ENCODE measurements around the gene SUGCT. TPM values are rescaled to one million over a fixed set of nuclear protein-coding genes. Genes with fewer than 3 reads are reported as not detected.

SUGCT gene
- total RNA-seq, 1 donor from 2014 or later, result 11.9 TPM

DNA sequence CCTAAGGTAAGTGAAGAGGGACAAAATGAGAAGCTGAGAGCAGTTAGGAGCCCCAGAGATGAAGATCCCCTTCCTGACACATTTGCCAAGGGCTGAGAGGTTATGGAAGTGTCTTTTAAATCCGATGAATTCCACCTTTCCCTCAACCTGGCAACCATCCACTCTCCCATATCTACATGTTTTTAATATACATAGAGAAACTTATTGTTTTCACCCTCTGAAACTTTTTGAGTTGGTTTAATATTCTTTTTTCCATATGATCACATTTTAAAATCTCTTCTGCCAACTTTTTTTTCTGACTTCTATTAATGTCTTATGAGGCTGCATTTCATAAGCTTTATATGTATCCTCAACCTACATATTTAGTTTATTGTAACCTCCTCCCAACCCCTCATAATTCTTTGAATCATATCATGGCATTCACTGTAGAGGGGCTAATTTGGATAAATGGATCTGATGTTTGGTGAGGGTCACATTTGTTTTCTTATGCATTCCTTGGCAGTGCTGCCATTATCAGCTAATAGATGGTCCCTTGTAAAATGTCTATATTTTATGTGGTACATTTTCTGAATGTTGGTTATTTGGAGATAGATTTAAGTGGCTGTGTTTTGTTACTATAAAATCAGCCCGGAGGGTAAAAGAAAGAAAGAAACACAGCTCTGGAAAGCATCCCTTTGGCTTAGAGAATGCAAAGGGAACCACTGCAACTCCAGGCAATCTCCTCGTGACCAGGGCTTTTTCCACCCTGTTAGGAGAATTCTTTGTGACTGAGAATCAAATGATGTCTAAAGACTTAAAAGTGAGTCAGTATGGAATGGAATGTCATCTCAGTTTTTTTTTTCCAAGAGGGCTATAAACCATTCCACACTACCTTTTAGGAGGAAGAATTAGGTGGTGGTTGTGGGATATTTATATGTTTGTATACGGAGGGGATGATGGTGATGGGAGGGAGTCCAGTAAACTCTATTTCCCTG is 334.4 kb downstream of the SUGCT start:
- TF ChIP-seq, protein P1, sequence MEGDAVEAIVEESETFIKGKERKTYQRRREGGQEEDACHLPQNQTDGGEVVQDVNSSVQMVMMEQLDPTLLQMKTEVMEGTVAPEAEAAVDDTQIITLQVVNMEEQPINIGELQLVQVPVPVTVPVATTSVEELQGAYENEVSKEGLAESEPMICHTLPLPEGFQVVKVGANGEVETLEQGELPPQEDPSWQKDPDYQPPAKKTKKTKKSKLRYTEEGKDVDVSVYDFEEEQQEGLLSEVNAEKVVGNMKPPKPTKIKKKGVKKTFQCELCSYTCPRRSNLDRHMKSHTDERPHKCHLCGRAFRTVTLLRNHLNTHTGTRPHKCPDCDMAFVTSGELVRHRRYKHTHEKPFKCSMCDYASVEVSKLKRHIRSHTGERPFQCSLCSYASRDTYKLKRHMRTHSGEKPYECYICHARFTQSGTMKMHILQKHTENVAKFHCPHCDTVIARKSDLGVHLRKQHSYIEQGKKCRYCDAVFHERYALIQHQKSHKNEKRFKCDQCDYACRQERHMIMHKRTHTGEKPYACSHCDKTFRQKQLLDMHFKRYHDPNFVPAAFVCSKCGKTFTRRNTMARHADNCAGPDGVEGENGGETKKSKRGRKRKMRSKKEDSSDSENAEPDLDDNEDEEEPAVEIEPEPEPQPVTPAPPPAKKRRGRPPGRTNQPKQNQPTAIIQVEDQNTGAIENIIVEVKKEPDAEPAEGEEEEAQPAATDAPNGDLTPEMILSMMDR (IDR thresholded peaks at IDR 0.05), result no peak
- H3K27me3 Mint-ChIP-seq (ENCODE audit: unreplicated experiment), result no peaks in the 10 kb centered on the region
- peak overlapping the region; percentile 14 for H3K4me3 Mint-ChIP-seq (ENCODE audit: unreplicated experiment)
- DNase-seq (ENCODE audit: extremely low spot score, unreplicated experiment), result no peak
- H3K4me1 Mint-ChIP-seq (ENCODE audit: unreplicated experiment), result peaks cover 49% of the 10 kb centered on the region
- no peaks in the 10 kb centered on the region for H3K36me3 Mint-ChIP-seq (ENCODE audit: unreplicated experiment)
- H3K9me3 Mint-ChIP-seq (ENCODE audit: unreplicated experiment), result no peaks in the 10 kb centered on the region
- H3K27ac Mint-ChIP-seq (ENCODE audit: unreplicated experiment), result peak overlapping the region; percentile 95

DNA sequence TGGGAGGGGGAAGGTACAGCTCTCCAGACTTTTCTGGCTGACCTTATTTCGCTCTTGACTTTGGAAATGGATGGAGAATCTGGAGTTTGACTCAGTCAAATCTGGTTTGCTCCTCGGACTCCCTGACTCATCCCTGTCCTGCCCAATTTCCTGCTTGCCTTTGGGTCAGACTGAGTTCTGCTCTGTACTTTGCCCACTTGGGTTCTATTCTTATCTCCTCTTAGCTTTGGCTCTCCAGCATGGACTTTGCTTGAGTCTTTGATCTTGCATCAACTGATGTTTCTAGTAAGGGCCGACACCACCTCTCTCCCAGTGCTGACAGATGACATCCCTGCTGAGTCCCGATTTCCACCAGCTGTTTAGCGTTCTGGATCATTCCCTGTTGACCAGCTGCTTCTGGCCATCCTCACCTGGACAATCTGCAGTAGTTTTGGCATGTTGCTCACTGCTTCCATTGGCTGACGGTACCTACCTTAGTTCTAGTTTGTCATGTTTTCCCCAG is 335.3 kb downstream of the SUGCT start:
- H3K4me3 Mint-ChIP-seq (ENCODE audit: unreplicated experiment), result peak overlapping the region; percentile 41
- DNase-seq (ENCODE audit: extremely low spot score, unreplicated experiment), result no peak

DNA sequence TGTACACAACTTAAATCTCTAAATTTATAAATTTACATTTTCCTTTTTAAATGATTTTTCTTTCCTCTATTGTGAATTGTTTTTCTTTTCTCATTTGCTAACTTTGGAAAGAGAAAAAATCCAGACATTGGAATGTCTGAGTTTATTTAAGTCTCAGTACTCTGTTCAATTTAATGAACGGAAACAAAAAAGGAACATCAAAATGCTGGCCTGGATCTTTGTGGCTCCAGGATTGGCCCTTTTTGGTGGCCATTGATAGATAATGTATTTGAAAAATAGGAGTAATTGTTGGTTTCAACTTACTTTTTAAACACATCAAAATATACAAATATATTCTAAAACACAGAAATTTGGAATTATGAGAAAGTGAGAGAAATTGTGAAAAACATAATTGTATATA is 336.0 kb downstream of the SUGCT start:
- Mint-ChIP-seq H3K27me3 (ENCODE audit: unreplicated experiment) (no peaks in the 10 kb centered on the region), H3K36me3 (ENCODE audit: unreplicated experiment) (no peaks in the 10 kb centered on the region), H3K9me3 (ENCODE audit: unreplicated experiment) (no peaks in the 10 kb centered on the region), H3K4me3 (ENCODE audit: unreplicated experiment) (peak overlapping the region; percentile 41), H3K27ac (ENCODE audit: unreplicated experiment) (peak overlapping the region; percentile 95), H3K4me1 (ENCODE audit: unreplicated experiment) (peaks cover 50% of the 10 kb centered on the region)
- no peak for DNase-seq (ENCODE audit: extremely low spot score, unreplicated experiment)
- TF ChIP-seq, protein P1 (IDR thresholded peaks at IDR 0.05), result no peak

More for the DNA sequence above, 335.3 kb downstream of the SUGCT start:
- TF ChIP-seq, protein P1 (IDR thresholded peaks at IDR 0.05), result no peak
- Mint-ChIP-seq H3K9me3 (ENCODE audit: unreplicated experiment) (no peaks in the 10 kb centered on the region), H3K27ac (ENCODE audit: unreplicated experiment) (peak overlapping the region; percentile 95), H3K4me1 (ENCODE audit: unreplicated experiment) (peaks cover 48% of the 10 kb centered on the region), H3K36me3 (ENCODE audit: unreplicated experiment) (no peaks in the 10 kb centered on the region), H3K27me3 (ENCODE audit: unreplicated experiment) (no peaks in the 10 kb centered on the region)

DNA sequence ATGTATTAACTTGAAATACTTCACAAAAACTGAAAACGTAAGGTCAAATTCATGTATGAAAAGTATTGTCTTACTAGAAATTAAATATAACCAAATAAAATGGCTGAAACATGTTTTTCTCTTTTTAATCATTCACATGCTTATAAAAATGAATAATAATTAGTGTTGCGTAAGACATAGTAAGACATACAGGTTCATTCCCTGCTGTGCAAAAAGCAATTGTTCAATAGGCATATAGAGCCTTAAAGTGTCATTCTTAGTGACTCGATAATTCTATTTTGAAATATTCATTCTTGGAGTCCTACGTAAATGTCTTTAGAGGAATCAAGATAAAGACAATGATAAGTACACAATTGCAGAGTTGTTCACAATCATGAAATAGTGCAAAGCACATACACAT is 337.1 kb downstream of the SUGCT start:
- Mint-ChIP-seq H3K27ac (ENCODE audit: unreplicated experiment) (peak overlapping the region; percentile 7), H3K4me3 (ENCODE audit: unreplicated experiment) (no peak overlapping the region), H3K4me1 (ENCODE audit: unreplicated experiment) (peaks cover 50% of the 10 kb centered on the region), H3K27me3 (ENCODE audit: unreplicated experiment) (no peaks in the 10 kb centered on the region), H3K9me3 (ENCODE audit: unreplicated experiment) (no peaks in the 10 kb centered on the region), H3K36me3 (ENCODE audit: unreplicated experiment) (no peaks in the 10 kb centered on the region)
- TF ChIP-seq, protein P1 (IDR thresholded peaks at IDR 0.05), result no peak
- DNase-seq (ENCODE audit: extremely low spot score, unreplicated experiment), result no peak

All from osteocyte (in vitro differentiated cells).